ENCODE measurements around the gene SEL1L. TPM values are rescaled to one million over a fixed set of nuclear protein-coding genes. Genes with fewer than 3 reads are reported as not detected.

The SEL1L gene
- total RNA-seq, 1 donor from 2014 or later = 74.7 TPM

DNA sequence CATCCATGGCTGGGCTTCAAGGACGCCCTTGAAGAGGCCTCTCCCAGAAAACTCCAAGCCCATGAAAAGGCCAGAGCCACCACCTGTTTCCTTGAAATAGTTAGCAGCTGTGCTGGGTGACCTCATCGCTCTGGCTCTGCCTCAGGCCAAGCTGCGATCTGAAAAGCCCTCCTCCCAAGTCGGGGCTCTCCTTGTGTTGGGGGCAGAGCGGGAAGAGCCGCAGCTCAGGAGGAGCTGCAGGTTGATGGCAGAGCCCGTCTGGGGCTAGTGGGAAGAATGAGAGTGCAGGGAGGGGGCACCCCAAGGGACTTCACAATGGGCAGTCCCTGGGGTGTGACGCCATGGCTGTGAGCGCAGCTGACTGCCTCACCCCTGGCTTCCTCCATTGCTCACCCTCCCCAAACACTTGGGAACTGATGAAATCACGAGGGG, 83.5 kb downstream of the SEL1L start:
- Mint-ChIP-seq H3K27ac (no peak overlapping the region), H3K4me1 (peaks cover 26% of the 10 kb centered on the region), H3K9me3 (no peaks in the 10 kb centered on the region), H3K27me3 (ENCODE audit: low read depth) (no peaks in the 10 kb centered on the region), H3K36me3 (no peaks in the 10 kb centered on the region), H3K4me3 (no peak overlapping the region)
- TF ChIP-seq, protein P1, sequence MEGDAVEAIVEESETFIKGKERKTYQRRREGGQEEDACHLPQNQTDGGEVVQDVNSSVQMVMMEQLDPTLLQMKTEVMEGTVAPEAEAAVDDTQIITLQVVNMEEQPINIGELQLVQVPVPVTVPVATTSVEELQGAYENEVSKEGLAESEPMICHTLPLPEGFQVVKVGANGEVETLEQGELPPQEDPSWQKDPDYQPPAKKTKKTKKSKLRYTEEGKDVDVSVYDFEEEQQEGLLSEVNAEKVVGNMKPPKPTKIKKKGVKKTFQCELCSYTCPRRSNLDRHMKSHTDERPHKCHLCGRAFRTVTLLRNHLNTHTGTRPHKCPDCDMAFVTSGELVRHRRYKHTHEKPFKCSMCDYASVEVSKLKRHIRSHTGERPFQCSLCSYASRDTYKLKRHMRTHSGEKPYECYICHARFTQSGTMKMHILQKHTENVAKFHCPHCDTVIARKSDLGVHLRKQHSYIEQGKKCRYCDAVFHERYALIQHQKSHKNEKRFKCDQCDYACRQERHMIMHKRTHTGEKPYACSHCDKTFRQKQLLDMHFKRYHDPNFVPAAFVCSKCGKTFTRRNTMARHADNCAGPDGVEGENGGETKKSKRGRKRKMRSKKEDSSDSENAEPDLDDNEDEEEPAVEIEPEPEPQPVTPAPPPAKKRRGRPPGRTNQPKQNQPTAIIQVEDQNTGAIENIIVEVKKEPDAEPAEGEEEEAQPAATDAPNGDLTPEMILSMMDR (IDR thresholded peaks at IDR 0.05; ENCODE audit: unreplicated experiment) = no peak
- no peak for DNase-seq (ENCODE audit: low spot score in 2 of 2, unreplicated experiment in 2 of 2)

GRCh38 chr14:81449576-81449975, 84.1 kb downstream of the SEL1L start:
- peaks cover 2% of the 10 kb centered on the region for H3K9me3 Mint-ChIP-seq
- H3K27ac Mint-ChIP-seq = no peak overlapping the region
- no peak for DNase-seq (ENCODE audit: low spot score in 2 of 2, unreplicated experiment in 2 of 2)
- H3K4me3 Mint-ChIP-seq = no peak overlapping the region
- H3K36me3 Mint-ChIP-seq = no peaks in the 10 kb centered on the region
- H3K4me1 Mint-ChIP-seq = peaks cover 26% of the 10 kb centered on the region
- H3K27me3 Mint-ChIP-seq (ENCODE audit: low read depth) = no peaks in the 10 kb centered on the region
- TF ChIP-seq, protein P1 (IDR thresholded peaks at IDR 0.05; ENCODE audit: unreplicated experiment) = no peak

GRCh38 chr14:81449114-81449513, 84.5 kb downstream of the SEL1L start:
- DNase-seq (ENCODE audit: low spot score in 2 of 2, unreplicated experiment in 2 of 2) = no peak
- peaks cover 26% of the 10 kb centered on the region for H3K4me1 Mint-ChIP-seq
- TF ChIP-seq, protein P1 (IDR thresholded peaks at IDR 0.05; ENCODE audit: unreplicated experiment) = no peak
- no peaks in the 10 kb centered on the region for H3K36me3 Mint-ChIP-seq
- no peak overlapping the region for H3K27ac Mint-ChIP-seq
- no peaks in the 10 kb centered on the region for H3K27me3 Mint-ChIP-seq (ENCODE audit: low read depth)
- H3K4me3 Mint-ChIP-seq = no peak overlapping the region
- peaks cover 6% of the 10 kb centered on the region for H3K9me3 Mint-ChIP-seq

DNA sequence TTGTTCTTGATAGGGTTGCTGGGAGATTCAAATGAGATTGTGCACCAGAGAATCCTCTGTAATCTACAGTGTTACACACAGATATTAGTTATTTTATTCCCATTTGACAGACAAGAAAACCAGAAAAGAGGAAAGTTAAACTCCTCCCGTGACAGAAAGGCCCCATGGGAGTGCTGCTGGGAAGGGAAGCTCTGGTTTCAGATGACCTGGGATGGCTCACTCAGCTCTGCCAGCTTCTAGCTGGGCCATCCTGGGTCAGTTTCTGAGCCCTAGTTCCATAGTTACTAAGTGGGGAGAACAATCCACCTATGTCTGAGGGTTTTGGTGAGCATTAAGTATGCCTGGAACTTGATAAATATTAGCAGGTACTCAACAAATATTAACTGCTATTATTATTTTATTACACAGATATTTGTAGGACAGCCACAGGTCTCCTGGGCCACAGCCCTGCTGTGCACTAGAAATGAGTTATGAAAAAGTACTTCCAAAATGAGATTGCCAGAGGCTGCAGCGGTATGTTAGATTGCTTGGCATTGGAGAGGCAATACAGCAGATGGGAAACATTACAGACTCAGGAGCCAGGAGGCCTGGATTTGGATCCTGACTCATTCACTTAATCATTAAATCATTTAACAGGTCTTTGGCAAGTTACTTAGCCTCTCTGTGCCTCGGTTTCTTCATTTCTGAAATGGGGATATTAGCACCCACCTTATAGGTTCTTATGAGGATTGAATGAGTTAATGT, 86.5 kb downstream of the SEL1L start:
- Mint-ChIP-seq H3K4me3 (no peak overlapping the region), H3K27ac (no peak overlapping the region), H3K36me3 (no peaks in the 10 kb centered on the region), H3K9me3 (peaks cover 11% of the 10 kb centered on the region), H3K27me3 (ENCODE audit: low read depth) (peaks cover under 1% of the 10 kb centered on the region), H3K4me1 (peaks cover 26% of the 10 kb centered on the region)
- TF ChIP-seq, protein P1 (IDR thresholded peaks at IDR 0.05; ENCODE audit: unreplicated experiment) = no peak
- no peak for DNase-seq (ENCODE audit: low spot score in 2 of 2, unreplicated experiment in 2 of 2)

DNA sequence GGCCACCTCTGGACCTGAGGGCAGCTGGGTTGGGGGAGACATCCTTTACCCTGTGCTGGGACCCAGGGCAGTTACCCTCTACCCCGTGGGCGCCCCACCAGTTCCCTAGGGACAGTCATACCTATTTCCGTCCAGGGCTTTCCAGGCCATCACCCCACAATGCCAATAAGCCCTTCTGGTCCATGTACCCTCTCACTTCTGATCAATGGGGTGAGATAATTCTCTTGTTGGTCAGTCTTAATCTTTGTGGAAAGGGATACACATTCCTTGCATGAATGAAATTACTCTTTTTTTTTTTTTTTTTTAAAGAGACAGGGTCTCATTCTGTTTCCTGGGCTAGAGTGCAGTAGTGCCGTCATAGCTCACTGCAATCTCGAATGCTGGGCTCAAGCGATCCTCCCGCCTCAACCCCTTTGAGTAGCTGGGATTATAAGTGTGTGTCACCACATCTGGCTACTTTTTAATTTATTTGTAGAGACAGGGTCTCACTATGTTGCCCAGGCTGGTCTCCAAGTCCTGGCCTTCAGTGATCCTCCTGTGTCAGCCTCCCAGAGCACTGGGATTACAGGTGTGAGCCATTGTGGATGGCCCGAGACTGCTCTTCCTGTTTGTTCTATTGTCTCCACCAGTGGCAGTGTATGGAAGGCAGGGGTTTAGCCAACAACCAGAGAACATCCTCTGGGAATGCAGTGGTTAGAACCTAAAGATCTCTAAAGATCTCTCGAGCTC, 87.2 kb downstream of the SEL1L start:
- H3K27me3 Mint-ChIP-seq (ENCODE audit: low read depth) = peaks cover 5% of the 10 kb centered on the region
- H3K9me3 Mint-ChIP-seq = peaks cover 11% of the 10 kb centered on the region
- H3K4me1 Mint-ChIP-seq = peaks cover 26% of the 10 kb centered on the region
- TF ChIP-seq, protein P1 (IDR thresholded peaks at IDR 0.05; ENCODE audit: unreplicated experiment) = no peak
- H3K36me3 Mint-ChIP-seq = no peaks in the 10 kb centered on the region
- DNase-seq (ENCODE audit: low spot score in 2 of 2, unreplicated experiment in 2 of 2) = no peak
- H3K4me3 Mint-ChIP-seq = no peak overlapping the region
- H3K27ac Mint-ChIP-seq = no peak overlapping the region

All from mesothelial cell of epicardium (in vitro differentiated cells).